K562 (cell line): Measurements from ENCODE around the gene ZMYM1. TPM values are rescaled to one million over a fixed set of nuclear protein-coding genes. Genes with fewer than 3 reads are reported as not detected.

Source experiments
- ADNP ChIP-seq: fragments of 200-800 bp; sonication (Bioruptor generic); IDR thresholded peaks from 2 replicates; pipeline ENCODE4 v1.6.1; 2016; ENCODE audit warnings: missing genetic modification characterization, missing compliant biosample characterization
- BRD4 ChIP-seq: fragments of 200-600 bp; sonication (generic); IDR thresholded peaks from 2 replicates; pipeline ENCODE4 v1.6.1; 2017; ENCODE audit warnings: inconsistent platforms
- CBFA2T3 ChIP-seq: fragments of 450-650 bp; IDR thresholded peaks from 2 replicates; pipeline ENCODE4 v1.6.1; 2017
- CBFB ChIP-seq: sonication (generic); formaldehyde crosslinking; IDR thresholded peaks from 2 replicates; pipeline ENCODE4 v1.4.0; 2020; ENCODE audit warnings: mild to moderate bottlenecking, missing genetic modification reagents
- CREB1 ChIP-seq, 2 experiments: sonication (generic) in 1 of 2; formaldehyde crosslinking in 1 of 2; IDR thresholded peaks; 2 replicates each; pipeline versions ENCODE4 v1.6.1 to v1.8.0; 2012 to 2022; ENCODE audit warnings: inconsistent platforms in 1 of 2, mild to moderate bottlenecking in 1 of 2, missing genetic modification reagents in 1 of 2, moderate library complexity in 1 of 2
- GABPB2 ChIP-seq: fragments of 250-450 bp; sonication (Bioruptor Pico); conservative IDR thresholded peaks from 2 replicates; pipeline ENCODE4 v1.5.1; 2021; ENCODE audit warnings: mild to moderate bottlenecking
- HDAC1 ChIP-seq, 2 experiments: fragments of 450-650 bp; IDR thresholded peaks; 2 replicates each; pipeline ENCODE4 v1.6.1; 2016 to 2017; ENCODE audit warnings: inconsistent platforms in 1 of 2, mild to moderate bottlenecking in 1 of 2, moderate library complexity in 1 of 2
- HES1 ChIP-seq: fragments of 450-650 bp; IDR thresholded peaks from 2 replicates; pipeline ENCODE4 v1.6.1; 2016; ENCODE audit warnings: low read depth, mild to moderate bottlenecking, moderate library complexity
- KDM4B ChIP-seq, 2 experiments: fragments of 450-650 bp in 1 of 2; sonication (generic) in 1 of 2; IDR thresholded peaks; 2 replicates each; pipeline ENCODE4 v1.6.1; 2016 to 2017; ENCODE audit warnings: borderline replicate concordance in 2 of 2, antibody characterized with exemption in 1 of 2, low read depth in 1 of 2, mild to moderate bottlenecking in 1 of 2
- MAFG ChIP-seq: fragments of 450-650 bp; conservative IDR thresholded peaks from 2 replicates; pipeline ENCODE4 v1.6.1; 2016; ENCODE audit warnings: missing genetic modification characterization, missing compliant biosample characterization
- MIER1 ChIP-seq: fragments of 450-650 bp; IDR thresholded peaks from 2 replicates; pipeline ENCODE4 v1.6.1; 2016; ENCODE audit warnings: antibody characterized with exemption, mild to moderate bottlenecking, low read depth
- NR2F6 ChIP-seq: fragments of 450-650 bp; formaldehyde crosslinking; IDR thresholded peaks from 2 replicates; pipeline ENCODE4 v1.4.0; 2020; ENCODE audit warnings: mild to moderate bottlenecking
- PYGO2 ChIP-seq: fragments of 450-650 bp; IDR thresholded peaks from 2 replicates; pipeline ENCODE4 v1.6.1; 2016; ENCODE audit warnings: mild to moderate bottlenecking, missing genetic modification characterization, moderate library complexity, missing compliant biosample characterization
- RAD51 ChIP-seq: fragments of 450-650 bp; IDR thresholded peaks from 2 replicates; pipeline ENCODE4 v1.7.1; 2016; ENCODE audit warnings: low read depth, mild to moderate bottlenecking, borderline replicate concordance
- SETDB1 ChIP-seq: IDR thresholded peaks from one replicate; pipeline ENCODE4 v1.6.1; 2012; ENCODE audit warnings: low read length, control low read depth, inconsistent platforms
- SMARCA5 ChIP-seq: fragments of 450-650 bp; IDR thresholded peaks from 2 replicates; pipeline ENCODE4 v1.6.1; 2016
- TFAP4 ChIP-seq: sonication (generic); formaldehyde crosslinking; IDR thresholded peaks from 2 replicates; pipeline ENCODE4 v1.8.0; 2022; ENCODE audit warnings: missing genetic modification reagents, mild to moderate bottlenecking, moderate library complexity, borderline replicate concordance
- ZBTB26 ChIP-seq: fragments of 450-650 bp; formaldehyde crosslinking; IDR thresholded peaks from 2 replicates; pipeline ENCODE4 v1.4.0; 2022; ENCODE audit warnings: missing genetic modification characterization
- ZNF217 ChIP-seq: sonication (generic); formaldehyde crosslinking; IDR thresholded peaks from 2 replicates; pipeline ENCODE4 v1.8.0; 2022; ENCODE audit warnings: mild to moderate bottlenecking, missing genetic modification reagents
- ZNF277 ChIP-seq: fragments of 250-450 bp; sonication (Bioruptor Pico); IDR thresholded peaks from 2 replicates; pipeline ENCODE4 v1.8.0; 2022; ENCODE audit warnings: inconsistent platforms, mild to moderate bottlenecking, moderate library complexity, borderline replicate concordance
- polyA plus RNA-seq, 8 experiments: library from polyadenylated mRNA; depleted of rRNA in 4 of 8; stranded (reverse) in 5 of 8; unstranded in 3 of 8; fragments of >200 nt; fragmentation: Nextera tagmentation in 2 of 8; fragmentation: Illumina TruSeq in 1 of 8; extraction: Ambion mirVana in 2 of 8; extraction: Trizol in 1 of 8; gene quantifications; 2 replicates each; pipeline versions ENCODE4 v1.2.1 to v1.2.3, GENCODE V29; 2011 to 2014; ENCODE audit warnings: inconsistent platforms in 1 of 8, missing spikeins in 1 of 8
- total RNA-seq, 7 experiments: library from RNA; depleted of rRNA in 6 of 7; stranded (reverse); fragments of >200 nt in 6 of 7; fragmentation: Illumina TruSeq in 2 of 7; extraction: Trizol in 2 of 7; gene quantifications; 2 replicates each; pipeline versions ENCODE4 v1.2.1 to v1.2.3, GENCODE V29; 2011 to 2021; ENCODE audit warnings: low replicate concordance in 1 of 7

ZMYM1 gene
- total and polyA plus RNA-seq, 9 of the 15 experiments (the other 6 are each of a cell fraction or from before 2014, with no cell fraction given), result 7.5 to 25.4 (median 15.8) TPM

GRCh38 chr1:35136780-35137179 lies 57.6 kb downstream of the ZMYM1 start (continued):
- TF ChIP-seq TFAP4 (CRISPR knock-in tag) (no peak), RAD51 (no peak), PYGO2 (tag) (peak; percentile 89), HDAC1 (IDR thresholded peaks at IDR 0.05) (peak in 1 of 2 experiments; percentile 83; a peak in 2 of 4 replicates), SMARCA5 (0 out of 2 replicates have a peak, but pooled peaks have one; percentile 15), NR2F6 (CRISPR knock-in tag) (0 out of 2 replicates have a peak, but pooled peaks have one; percentile 35), MAFG (tag) (0 out of 2 replicates have a peak, but pooled peaks have one; percentile 8), CREB1 (IDR thresholded peaks at IDR 0.05) (no peak), CREB1 (CRISPR knock-in tag; IDR thresholded peaks at IDR 0.05) (no peak), GABPB2 (CRISPR knock-in tag) (no peak), ZNF277 (no peak), KDM4B (IDR thresholded peaks at IDR 0.05; ENCODE audit: borderline replicate concordance in 2 of 2, low read depth in 1 of 2) (0 out of 4 replicates have a peak, but pooled peaks of 1 of the 2 experiments have one; percentile 62), MIER1 (no peak), BRD4 (no peak), CBFB (CRISPR knock-in tag) (no peak), HES1 (peak; percentile 80), ZNF217 (CRISPR knock-in tag) (no peak), CBFA2T3 (peak; percentile 99), SETDB1 (no peak), ZBTB26 (CRISPR knock-in tag) (peak; percentile 96; the same call in 1 of the 2 replicates), ADNP (tag) (0 out of 2 replicates have a peak, but pooled peaks have one; percentile 27)
